GDM1 (cell line): Measurements from ENCODE around the gene DUSP18.
"Not testable (repeated sequence)": the region's sequence is repeated elsewhere in the genome, so short reads cannot be mapped to it uniquely, and the experiment has no call there.

Source experiments
- DNase-seq: peaks from one replicate; lab custom pipeline; 2025; lab: John Stamatoyannopoulos, UW

Gene DUSP18

DNA sequence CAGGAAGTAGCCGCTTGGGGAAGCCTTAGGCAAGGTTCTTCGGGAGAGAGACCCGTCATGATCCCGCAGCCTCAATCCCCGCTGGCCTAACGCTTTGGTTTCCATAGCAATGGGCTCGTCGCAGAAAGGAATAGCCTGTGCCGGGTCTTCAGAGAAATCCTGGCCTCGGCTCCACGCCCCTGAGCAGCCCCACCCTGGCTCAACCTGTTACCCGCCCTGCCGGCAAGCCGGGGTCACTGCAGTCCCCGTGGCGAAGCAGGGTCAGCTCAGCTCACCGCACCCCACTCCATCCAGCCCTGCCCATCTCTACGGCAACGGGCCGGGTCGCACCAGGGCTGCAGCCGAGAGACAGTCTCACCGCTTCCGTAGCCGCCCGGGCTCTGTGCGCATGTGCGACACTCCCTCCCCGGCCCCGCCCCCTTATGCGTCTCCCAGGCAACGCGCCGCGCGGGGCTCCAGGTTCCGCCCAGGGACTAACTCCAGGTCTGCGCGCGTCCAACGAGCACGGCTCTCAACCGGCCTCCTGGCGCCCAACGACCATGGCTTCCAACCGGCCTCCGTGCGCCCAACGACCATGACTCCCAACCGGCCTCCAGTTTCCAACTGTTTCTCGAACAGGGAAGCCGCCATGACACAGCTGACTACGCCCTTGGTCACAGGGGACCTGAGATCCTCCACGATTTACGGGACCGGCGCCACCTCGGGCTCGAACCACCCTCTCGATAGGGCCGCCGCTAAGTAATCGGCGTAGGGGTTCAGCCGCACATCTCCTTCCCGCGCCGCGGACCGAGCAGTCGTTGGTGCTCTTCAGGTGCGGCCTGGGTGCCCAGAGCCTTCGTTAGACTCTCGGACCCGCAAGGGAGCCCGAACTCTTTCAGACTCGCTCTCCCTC, at the start of gene DUSP18:
Gene DUSP18, minus strand, starts transcription at position 382 of the 892 bp plus-strand sequence. CDS start 3,872 bp downstream, outside the sequence.
- DNase-seq, result peak; percentile 69

DNA sequence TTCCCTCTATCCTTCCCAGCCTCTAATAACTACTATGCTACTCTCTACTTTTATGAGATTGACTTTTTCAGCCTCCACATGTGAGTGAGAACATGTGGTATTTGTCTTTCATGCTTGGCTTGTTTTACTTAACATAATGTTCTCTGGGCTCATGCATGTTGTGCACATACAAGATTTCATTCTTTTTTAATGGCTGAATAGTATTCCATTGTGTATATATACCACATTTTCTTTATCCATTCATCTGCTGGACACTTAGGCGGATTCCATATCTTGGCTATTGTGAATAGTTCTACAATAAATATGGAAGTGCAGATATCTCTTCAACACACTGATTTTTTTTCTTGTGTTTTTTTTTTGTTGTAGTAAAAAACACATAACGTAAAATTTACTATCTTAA, 46.4 kb upstream of the DUSP18 start:
- no peak for DNase-seq

DNA sequence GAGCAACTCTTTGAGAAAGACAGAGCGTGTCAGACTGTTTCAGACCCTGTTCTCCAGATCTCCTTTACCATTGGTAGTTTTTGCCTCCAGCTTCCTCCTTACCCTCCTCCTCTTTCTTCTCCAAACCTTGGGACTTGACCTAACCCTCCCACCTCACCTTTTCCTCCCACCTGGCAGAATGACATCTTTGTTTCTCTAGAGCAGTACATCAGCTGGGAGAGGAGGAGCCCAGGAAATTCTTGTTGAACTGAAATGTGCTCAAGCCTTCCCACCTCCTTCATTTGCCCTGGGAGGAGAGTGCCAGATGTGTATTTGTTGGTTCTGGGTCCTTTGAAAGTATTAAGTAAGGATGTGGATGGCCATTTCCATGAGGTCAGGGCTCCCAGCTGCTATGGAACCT, 44.4 kb upstream of the DUSP18 start:
- DNase-seq, result no peak

DNA sequence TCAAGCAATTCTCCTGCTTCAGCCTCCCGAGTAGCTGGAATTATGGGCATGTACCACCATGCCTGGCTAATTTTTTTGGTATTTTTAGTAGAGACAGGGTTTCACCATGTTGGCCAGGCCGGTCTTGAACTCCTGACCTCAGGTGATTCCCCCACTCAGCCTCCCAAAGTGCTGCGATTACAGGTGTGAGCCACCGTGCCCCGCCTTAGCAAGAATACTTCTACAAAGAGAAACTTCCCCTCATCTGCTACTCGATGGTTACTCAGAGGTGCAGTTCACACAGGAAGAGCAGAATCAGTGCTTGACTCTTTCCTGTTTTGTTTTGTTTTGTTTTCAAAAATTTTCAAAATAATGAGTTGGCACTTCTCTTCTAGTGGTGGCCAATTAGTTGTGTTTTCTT, 42.3 kb upstream of the DUSP18 start:
- DNase-seq, result not testable (repeated sequence)

DNA sequence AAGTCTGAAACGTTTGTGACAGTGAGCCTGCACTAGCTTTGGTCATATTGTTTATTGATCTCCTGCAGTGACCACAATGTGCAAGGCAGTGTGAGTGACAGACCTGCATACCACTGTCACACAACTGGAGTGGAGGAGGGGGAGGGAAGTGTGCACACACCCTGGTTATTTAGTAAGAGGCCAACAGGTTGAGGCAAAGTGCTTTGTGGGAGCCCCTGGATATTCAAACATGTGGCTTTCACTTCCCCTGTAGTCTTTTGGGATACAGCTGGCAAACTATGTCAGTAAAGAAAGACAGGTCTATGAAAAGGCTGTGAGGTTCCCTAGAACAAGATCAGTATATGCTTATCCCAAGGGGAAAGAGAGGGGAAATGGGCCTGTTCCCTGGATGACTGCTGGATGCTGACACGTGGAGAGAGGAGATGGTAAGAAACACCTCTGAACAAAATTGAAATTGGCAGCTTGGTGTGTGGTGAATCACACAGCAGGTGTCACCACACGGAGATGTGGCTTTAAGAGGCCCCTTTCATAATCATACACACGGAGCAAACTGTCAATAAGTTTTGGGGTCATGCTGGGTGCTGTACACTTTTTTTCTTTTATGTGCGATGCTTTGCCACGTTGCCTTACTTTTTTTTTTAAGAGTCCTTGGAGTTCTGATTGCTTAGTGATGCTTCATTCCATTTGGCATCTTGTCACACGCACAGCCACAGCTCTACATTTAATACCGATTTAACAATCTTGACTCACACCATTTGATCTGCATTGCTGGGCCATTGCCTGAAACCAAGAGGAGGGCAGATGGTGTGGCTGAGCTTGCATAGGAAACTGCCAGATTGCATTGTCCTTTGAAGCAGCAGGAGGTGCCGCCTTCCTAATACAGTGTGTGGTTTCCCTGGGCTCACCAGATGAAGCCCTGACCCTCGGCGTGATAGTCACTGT, 38.3 kb upstream of the DUSP18 start:
- no peak for DNase-seq

DNA sequence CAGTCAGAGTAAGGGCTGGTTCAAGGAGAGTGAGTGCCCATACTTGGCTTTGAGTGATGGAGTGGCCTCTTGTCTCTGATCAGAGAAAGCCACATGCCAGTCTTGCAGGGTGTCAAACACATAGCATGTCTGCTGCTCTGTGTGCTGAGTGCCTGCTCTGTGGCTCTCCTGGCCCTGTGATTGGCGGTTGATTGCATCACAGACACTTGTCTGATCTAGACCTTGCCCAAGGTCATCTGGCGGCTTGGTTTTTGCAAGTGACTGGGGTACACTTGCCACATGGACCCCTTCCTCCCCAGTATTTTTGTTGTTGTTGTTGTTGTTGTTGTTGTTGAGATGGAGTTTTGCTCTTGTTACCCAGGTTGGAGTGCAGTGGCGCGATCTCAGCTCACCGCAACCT, 37.3 kb upstream of the DUSP18 start:
- no peak for DNase-seq

DNA sequence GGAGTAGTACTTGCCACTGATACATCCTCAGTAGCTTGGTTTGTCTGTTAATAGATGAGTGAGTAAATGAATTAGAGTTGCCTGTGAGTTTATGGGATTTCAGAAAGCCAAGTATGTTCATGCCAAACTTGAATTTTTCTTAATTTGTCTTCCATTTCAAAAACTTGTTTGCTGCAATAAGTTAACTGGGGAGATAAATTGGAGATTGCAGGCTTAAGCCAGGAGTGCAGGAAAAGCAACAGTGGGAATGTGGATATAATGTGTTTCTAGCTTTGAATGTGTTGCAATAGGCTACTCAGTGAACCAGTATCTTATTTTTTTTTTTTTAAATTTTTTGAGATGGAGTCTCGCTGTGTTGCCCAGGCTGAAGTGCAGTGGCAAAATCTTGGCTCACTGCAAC, 35.2 kb upstream of the DUSP18 start:
- no peak for DNase-seq

DNA sequence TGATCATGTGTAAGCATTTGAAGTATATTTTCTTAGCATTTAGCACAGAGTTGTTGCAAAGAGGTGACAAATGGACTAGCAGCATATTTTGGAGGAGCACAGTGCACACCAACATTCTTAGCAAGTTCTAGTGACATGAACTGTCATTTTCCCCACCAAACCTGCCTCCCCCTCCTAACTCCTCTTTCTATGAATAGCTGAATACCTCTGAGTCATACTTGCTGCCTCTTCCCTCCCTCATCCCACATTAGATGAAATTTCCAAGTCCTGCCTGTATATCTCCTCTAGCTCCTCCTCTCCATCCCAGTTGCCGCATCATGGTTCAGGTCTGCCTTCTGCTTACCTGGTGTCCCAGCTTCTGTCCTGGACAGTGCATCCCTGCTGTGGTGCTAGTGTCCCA, 34.2 kb upstream of the DUSP18 start:
- DNase-seq, result no peak

DNA sequence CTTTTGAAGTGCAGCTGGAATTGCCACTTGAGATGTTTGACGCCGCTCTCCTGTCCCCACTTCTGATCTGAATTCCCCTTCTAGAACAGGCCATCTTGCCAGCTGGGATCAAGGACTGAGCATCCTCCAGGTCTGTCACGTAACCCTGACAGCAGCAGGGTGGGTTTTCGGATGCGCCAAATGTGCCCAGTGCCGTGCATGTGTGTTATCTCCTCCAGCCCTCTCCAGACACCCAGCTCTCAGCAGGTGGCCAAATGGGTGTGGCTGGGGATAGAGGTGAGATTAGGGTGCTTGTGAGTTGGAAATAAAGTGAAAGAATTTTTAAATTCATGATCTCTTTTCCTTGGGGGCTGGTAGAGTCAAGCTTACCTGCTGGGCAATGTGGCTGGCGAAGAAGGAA, 30.3 kb upstream of the DUSP18 start:
- DNase-seq, result no peak

DNA sequence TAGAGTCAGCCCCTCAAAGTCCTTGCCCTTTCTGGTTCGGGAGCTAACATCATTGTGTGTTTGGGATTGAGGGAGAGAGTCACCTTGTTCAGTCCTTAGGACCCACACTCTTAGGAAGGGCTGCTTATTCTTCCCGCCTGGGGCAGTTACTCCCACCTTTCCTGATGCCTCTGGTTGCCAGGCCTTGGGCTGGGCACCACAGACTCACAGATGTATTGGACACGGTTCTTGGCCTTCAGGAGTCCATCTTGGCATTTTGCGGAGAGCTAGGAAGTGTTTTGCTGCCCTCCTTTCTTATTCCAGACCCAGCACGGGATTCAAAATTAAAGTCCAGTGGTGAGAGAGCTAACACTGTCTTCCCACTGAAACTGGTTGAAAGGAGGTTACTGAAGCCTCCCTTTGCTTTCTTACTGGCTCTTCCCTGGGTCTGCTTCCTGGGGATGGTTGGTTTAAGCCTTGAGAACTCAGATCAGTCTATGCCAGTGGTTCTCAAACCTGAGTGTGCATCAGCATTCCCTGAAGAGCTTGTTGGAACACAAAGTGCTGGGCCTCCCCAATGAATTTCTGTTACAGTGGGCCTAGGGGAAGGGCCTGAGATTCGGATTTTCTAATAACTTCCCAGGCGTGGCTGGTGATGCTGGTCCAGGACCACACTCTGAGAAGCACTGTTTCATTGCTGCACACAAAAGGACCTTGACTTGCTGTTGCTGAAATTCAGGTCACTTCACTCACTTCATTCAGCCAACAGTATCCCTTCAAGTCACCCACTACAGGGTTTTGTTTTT, 28.4 kb upstream of the DUSP18 start:
- no peak for DNase-seq

DNA sequence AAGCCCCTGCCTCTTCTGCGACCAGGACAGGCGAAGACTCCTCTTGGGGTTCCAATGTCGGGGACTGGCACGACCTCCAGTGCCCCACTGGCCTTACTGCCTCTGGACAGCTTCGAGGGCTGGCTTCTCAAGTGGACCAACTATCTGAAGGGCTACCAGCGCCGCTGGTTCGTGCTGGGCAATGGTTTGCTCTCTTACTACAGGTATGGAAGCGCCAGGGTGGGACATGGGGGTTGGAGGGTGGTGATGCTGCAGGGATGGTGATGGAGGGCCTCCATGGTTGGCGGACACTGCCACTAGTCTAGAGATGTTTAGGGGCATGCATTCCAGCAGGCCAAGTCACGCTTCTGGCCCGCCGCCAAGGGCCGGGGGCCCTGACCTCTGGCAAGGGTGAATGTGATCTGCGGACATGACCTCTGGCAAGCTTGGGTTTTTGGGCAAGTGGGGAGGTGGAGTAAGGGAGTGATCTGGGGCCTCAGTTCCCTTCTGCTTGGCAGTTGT, 27.7 kb upstream of the DUSP18 start:
- DNase-seq, result no peak

DNA sequence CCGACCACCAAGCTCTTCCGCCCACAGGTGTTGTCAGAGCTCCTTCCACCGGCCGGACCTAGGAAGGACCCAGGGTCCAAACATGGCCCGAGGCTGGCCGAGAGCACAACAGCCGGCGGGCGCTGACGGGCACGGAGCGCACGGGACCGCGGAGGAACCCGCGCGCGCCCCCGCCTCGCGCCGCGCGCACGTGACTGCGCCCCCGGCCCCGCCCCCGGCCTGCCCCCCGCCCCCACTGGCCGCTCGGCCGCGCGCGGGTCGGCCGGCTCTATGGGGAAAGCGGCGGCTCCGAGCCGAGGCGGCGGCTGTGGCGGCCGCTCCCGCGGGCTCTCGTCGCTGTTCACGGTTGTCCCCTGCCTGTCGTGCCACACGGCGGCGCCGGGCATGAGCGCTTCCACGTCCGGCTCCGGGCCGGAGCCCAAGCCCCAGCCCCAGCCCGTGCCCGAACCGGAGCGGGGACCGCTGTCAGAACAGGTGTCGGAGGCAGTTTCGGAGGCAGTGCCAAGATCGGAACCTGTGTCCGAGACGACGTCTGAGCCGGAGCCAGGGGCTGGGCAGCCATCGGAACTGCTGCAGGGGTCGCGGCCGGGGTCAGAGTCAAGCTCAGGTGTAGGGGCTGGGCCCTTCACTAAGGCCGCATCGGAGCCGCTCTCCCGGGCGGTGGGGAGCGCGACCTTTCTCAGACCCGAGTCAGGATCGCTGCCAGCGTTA, 27.1 kb upstream of the DUSP18 start, which contains the start of gene OSBP2:
Gene OSBP2, plus strand, starts transcription at position 235 of the 711 bp plus-strand sequence. Its CDS starts 36 bp downstream, at position 271.
- no peak for DNase-seq

DNA sequence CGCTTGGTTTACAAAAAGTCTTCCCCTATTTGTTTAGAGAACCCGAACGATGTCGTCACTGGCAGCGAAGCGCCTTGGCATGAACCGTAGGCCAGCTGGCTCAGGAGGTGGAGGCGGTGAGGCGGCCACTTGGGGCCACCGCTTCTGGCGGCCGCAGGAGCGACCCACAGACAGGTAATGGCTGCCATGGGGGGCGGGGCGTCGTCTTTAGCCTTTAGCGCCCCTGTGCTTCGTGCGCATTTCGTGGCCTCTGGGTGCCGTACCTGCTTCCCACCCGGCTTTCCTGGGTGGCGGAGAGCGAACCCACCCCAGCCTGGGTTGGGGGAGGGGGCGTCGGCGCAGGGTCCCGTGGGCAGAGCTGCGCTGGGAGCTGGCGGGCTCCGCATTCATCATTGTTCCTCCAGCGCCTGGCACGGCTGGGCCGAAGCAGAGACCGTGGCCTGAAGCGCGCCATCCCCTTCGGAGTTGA, 26.5 kb upstream of the DUSP18 start:
- DNase-seq, result no peak

DNA sequence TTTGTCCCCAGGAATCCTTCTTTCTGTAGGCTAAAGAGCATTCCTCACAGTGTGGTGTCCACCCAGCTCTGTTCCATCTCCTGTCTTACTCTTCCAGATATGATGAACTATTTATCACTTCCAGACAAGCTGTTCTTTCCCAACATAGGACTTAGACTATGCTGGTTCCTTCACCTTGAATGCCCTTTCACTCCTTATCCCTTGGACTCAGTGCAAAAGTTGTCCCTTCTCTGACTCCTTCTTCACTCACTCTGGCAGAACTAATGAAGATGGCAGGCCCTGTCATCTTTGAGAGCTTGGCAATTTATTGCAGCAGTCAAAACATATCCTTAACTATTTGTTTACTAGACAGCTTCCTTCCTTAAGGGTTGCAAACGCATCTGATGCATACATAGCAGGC, 23.5 kb upstream of the DUSP18 start:
- no peak for DNase-seq

DNA sequence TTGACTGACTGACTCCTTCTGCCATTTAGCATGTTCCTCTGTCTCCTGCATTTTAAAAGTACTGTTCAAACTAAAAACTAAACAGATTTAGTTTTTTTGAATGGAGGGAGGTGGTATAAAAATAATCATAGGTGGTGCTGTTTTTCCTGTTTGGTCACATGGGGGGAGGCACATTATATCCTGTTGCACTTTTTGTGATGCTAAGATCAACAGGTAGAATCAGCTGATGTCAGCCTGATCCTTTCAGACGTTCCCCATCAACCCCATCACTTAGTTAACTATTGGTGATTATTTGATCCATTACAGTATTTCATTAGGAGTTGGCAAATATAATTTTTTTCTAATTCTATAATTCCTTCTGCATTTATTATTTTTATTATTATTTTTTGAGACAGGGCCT, 21.9 kb upstream of the DUSP18 start:
- DNase-seq, result no peak

DNA sequence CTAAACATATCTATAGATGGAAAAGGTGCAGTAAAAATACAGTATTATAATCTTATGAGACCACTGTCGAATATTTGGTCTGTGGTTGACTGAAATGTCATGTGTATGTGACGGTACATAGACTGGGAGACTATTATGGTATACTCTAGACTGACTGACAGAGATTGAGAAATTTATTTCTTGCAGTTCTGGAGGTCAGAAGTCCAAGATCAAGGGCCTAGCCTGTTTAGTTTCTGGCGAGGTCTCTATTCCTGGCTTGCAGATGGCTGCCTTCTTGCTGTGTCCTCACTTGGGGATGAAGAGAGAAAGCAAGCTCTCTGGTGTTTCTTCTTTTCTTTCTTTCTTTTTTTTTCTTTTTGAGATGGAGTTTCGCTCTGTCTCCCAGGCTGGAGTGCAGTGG, 19.7 kb upstream of the DUSP18 start:
- DNase-seq, result no peak

DNA sequence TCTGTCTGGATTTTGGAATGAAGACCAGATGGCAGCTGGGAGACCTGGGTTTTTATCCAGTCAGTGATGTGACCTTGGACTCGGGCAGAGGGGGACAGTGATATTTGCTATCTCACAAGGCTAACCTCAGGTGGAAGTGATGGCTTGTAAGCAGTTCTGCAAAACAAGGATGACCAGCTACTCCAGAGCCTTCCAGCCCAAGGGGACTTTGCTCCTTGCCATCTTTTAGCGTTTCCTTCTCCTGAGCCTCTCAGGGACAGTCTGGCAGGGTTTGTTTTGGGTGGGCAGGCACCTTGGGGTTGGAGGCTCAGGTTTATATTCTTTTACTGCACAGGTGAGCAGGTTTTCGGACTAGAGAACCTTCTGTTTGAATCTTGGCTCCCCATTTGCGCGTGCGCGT, 17.5 kb upstream of the DUSP18 start:
- no peak for DNase-seq

DNA sequence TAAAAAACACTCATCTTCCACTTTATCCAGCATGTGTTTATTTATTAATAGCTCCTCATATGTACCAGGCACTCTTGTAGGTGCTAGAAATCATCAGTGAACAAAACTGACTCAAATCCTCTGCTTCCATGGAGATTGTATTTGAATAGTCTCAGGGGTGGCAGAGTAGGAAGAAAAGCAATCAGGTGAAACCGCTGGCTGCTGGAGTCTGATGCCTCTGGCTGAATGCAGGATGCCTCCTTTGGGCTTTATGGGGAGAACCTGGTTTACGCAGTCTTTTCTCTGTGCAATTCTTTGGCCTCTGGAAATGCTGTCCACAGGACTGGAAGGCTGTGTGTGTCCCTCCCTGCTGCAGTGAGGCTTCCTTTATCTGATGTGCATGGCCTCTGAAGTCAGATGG, 14.2 kb upstream of the DUSP18 start:
- no peak for DNase-seq

DNA sequence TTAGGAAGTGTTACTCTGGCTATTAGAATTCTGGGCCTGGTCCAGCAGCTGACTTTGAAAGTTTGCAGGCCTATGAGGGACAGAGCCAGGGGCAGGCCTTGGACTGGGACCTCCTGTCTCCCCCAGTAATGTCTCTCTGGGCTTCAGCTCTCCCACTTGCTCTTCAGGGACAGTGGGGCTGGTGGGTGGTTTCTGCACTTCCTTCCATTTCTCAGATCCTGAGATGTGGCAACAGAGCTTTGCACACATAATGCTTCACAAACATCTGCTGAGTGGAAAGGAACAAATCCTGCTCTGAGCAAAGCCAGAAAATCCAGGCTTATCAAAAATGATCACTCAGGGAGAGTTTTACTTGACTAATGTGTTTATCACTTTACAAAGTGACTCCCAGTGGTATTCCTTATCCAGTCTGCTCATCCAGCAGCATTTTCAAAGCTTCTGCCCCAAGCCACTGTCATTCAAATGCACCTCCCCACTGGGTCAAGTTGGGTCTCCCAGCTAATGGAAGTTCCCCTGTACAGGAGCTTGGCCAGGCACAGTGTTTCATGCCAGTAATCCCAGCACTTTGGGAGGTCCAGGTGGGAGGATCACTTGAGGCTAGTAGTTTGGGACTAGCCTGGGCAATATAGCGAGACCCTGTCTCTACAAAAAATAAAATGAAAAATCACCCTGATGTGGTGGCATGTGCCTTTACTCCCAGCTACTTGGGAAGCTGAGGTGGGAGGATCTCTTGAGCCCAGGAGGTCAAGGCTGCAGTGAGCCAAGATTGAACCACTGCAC, 13.5 kb upstream of the DUSP18 start:
- DNase-seq, result no peak
